ENCODE results near the gene NHERF2.

The NHERF2 gene

DNA sequence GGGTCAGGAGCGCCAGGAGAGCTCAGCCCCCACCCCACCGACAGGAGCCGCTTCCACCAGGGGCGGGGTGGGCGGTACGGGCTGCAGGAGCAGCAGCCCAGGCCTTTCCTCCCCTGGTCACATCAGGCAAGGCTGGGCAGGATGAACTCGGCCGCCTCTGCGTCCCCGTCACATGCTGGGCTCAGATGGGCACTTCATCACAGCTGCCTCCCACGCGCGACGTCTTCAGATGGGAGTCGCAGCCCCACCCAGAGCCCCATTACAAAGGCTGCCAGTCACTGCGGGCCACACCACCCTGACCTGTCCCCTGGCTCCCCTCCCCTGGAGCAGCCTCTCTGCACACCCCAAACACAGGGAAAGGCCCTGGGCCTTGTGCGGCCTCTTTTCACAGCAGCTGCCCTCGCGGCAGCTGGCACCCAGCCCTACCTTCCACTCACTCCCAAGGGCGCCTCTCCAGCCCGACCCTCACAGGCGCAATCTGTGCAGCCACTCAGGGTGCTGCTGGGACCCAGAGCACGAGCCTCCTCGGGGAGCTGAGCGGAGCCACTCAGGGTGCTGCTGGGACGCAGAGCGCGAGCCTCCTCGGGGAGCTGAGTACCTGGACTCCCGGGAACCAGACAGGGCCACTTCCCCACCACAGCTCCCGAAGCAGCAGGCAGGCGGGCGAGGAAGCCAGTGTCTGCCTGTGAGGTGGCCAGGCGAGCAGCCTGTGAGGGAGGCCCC is 21.7 kb upstream of the NHERF2 start:
- Histone ChIP-seq H3K9me2 (replicated peaks; ENCODE audit: insufficient read depth, low read length) (no peaks in the 10 kb centered on the region), H3K9ac (ENCODE audit: low read length) (no peak overlapping the region), H2AFZ (ENCODE audit: low read depth, low read length, severe bottlenecking) (no peak overlapping the region), H3K9me3 (ENCODE audit: insufficient read depth, low read length) (no peaks in the 10 kb centered on the region), H3K4me3 (ENCODE audit: insufficient read depth, low read length, poor library complexity, severe bottlenecking) (no peak overlapping the region), H3K36me3 (ENCODE audit: low read length) (no peaks in the 10 kb centered on the region), H3F3A (ENCODE audit: insufficient read depth) (0 out of 2 replicates have a peak, but pooled peaks cover 3% of the 10 kb centered on the region), H3K79me2 (ENCODE audit: insufficient read depth, low read length) (peaks cover 61% of the 10 kb centered on the region), H3K4me2 (ENCODE audit: low read depth, low read length, poor library complexity, severe bottlenecking) (no peak overlapping the region), H3K27me3 (ENCODE audit: low read length) (no peaks in the 10 kb centered on the region), H4K20me1 (ENCODE audit: low read depth, low read length) (no peaks in the 10 kb centered on the region; the same call in 1 of the 2 replicates), H3K27ac (ENCODE audit: low read depth, low read length) (no peak overlapping the region)
- TF ChIP-seq EZH2phosphoT487 (conservative IDR thresholded peaks at IDR 0.05; ENCODE audit: low read length) = no peak
- TF ChIP-seq, protein P1, sequence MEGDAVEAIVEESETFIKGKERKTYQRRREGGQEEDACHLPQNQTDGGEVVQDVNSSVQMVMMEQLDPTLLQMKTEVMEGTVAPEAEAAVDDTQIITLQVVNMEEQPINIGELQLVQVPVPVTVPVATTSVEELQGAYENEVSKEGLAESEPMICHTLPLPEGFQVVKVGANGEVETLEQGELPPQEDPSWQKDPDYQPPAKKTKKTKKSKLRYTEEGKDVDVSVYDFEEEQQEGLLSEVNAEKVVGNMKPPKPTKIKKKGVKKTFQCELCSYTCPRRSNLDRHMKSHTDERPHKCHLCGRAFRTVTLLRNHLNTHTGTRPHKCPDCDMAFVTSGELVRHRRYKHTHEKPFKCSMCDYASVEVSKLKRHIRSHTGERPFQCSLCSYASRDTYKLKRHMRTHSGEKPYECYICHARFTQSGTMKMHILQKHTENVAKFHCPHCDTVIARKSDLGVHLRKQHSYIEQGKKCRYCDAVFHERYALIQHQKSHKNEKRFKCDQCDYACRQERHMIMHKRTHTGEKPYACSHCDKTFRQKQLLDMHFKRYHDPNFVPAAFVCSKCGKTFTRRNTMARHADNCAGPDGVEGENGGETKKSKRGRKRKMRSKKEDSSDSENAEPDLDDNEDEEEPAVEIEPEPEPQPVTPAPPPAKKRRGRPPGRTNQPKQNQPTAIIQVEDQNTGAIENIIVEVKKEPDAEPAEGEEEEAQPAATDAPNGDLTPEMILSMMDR (IDR thresholded peaks at IDR 0.05; ENCODE audit: insufficient read depth, low read length, poor library complexity, severe bottlenecking) = no peak

DNA sequence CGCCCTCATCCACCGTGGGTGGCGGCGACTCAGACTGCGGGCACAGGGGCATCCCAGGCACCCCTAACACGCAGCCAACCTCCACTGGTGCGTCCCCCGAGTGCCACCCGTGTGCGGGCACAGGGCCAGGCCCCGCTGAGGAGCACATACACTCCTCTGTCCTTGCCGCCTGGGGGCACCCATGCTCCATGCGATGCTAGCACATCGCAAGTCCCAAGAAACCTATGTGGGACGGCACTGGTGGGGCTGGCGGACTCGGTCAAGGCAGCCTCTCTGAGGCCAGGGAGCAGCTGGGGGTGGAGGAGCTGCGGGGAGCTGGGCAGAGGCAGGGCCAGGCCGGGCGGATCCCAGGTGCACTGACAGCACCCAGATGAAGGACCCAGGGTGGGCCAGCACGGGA is 21.1 kb upstream of the NHERF2 start:
- H3K9ac ChIP-seq (ENCODE audit: low read length) = no peak overlapping the region
- no peaks in the 10 kb centered on the region; the same call in 1 of the 2 replicates for H4K20me1 ChIP-seq (ENCODE audit: low read depth, low read length)
- peaks cover 61% of the 10 kb centered on the region for H3K79me2 ChIP-seq (ENCODE audit: insufficient read depth, low read length)
- H3K4me3 ChIP-seq (ENCODE audit: insufficient read depth, low read length, poor library complexity, severe bottlenecking) = no peak overlapping the region
- H3K9me2 ChIP-seq (replicated peaks; ENCODE audit: insufficient read depth, low read length) = no peaks in the 10 kb centered on the region
- no peak for TF ChIP-seq EZH2phosphoT487 (conservative IDR thresholded peaks at IDR 0.05; ENCODE audit: low read length)
- TF ChIP-seq, protein P1 (IDR thresholded peaks at IDR 0.05; ENCODE audit: insufficient read depth, low read length, poor library complexity, severe bottlenecking) = no peak
- H3F3A ChIP-seq (ENCODE audit: insufficient read depth) = 0 out of 2 replicates have a peak, but pooled peaks cover 3% of the 10 kb centered on the region
- no peak overlapping the region for H2AFZ ChIP-seq (ENCODE audit: low read depth, low read length, severe bottlenecking)
- no peaks in the 10 kb centered on the region for H3K36me3 ChIP-seq (ENCODE audit: low read length)
- no peaks in the 10 kb centered on the region for H3K9me3 ChIP-seq (ENCODE audit: insufficient read depth, low read length)
- H3K27me3 ChIP-seq (ENCODE audit: low read length) = no peaks in the 10 kb centered on the region
- H3K4me2 ChIP-seq (ENCODE audit: low read depth, low read length, poor library complexity, severe bottlenecking) = no peak overlapping the region
- no peak overlapping the region for H3K27ac ChIP-seq (ENCODE audit: low read depth, low read length)

DNA sequence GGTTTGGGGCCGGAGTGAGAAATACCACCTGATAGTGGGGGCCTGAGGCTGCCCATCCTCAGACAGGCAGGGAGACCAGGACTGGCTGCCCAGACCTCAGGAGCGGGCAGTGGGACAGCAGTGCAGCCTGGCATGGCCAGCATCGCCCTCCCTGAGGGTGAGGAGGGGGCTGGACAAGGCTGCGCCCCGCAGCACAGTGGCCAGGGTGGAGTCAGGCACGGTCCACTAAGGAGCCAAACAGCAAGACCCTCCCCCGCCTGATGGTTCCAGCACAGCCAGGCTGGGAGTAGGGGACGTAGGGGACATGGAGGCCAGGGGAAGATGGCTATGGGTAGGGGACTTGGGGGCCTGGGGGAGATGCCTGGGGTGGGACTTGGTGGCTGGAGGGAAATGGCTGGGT is 20.4 kb upstream of the NHERF2 start:
- 0 out of 2 replicates have a peak, but pooled peaks cover 3% of the 10 kb centered on the region for H3F3A ChIP-seq (ENCODE audit: insufficient read depth)
- H2AFZ ChIP-seq (ENCODE audit: low read depth, low read length, severe bottlenecking) = no peak overlapping the region
- no peak overlapping the region for H3K4me3 ChIP-seq (ENCODE audit: insufficient read depth, low read length, poor library complexity, severe bottlenecking)
- peaks cover 61% of the 10 kb centered on the region for H3K79me2 ChIP-seq (ENCODE audit: insufficient read depth, low read length)
- H3K9me3 ChIP-seq (ENCODE audit: insufficient read depth, low read length) = no peaks in the 10 kb centered on the region
- H3K4me2 ChIP-seq (ENCODE audit: low read depth, low read length, poor library complexity, severe bottlenecking) = no peak overlapping the region
- H4K20me1 ChIP-seq (ENCODE audit: low read depth, low read length) = no peaks in the 10 kb centered on the region; the same call in 1 of the 2 replicates
- no peaks in the 10 kb centered on the region for H3K27me3 ChIP-seq (ENCODE audit: low read length)
- no peaks in the 10 kb centered on the region for H3K9me2 ChIP-seq (replicated peaks; ENCODE audit: insufficient read depth, low read length)
- TF ChIP-seq EZH2phosphoT487 (conservative IDR thresholded peaks at IDR 0.05; ENCODE audit: low read length) = no peak
- TF ChIP-seq, protein P1 (IDR thresholded peaks at IDR 0.05; ENCODE audit: insufficient read depth, low read length, poor library complexity, severe bottlenecking) = no peak
- H3K27ac ChIP-seq (ENCODE audit: low read depth, low read length) = no peak overlapping the region
- no peaks in the 10 kb centered on the region for H3K36me3 ChIP-seq (ENCODE audit: low read length)
- H3K9ac ChIP-seq (ENCODE audit: low read length) = no peak overlapping the region
